DMS153 treated with DMSO at 0.1 percent for 48 hours (cell line): ENCODE data around the gene KYNU.
"Not testable (repeated sequence)": the region's sequence is repeated elsewhere in the genome, so short reads cannot be mapped to it uniquely, and the experiment has no call there.

Experiments used
- DNase-seq: peaks from one replicate; lab custom pipeline; 2025; ENCODE audit not compliant: unreplicated experiment; lab: John Stamatoyannopoulos, UW

The KYNU gene

GRCh38 chr2:142997231-142997630 is 119.8 kb downstream of the KYNU start:
- no peak for DNase-seq

- no peak for DNase-seq
These were observed 123.1 kb downstream of the KYNU start for GRCh38 chr2:143000599-143000998.

GRCh38 chr2:143001501-143001900 is 124.0 kb downstream of the KYNU start:
- DNase-seq, result no peak

GRCh38 chr2:143015656-143016055 is 138.2 kb downstream of the KYNU start:
- DNase-seq, result no peak

- DNase-seq, result no peak
These were observed 149.1 kb downstream of the KYNU start for GRCh38 chr2:143026411-143027054.

- DNase-seq, result no peak
These were observed 151.7 kb downstream of the KYNU start for GRCh38 chr2:143029141-143029540.

- no peak for DNase-seq
These were observed 152.7 kb downstream of the KYNU start for GRCh38 chr2:143030127-143030526.

- peak; percentile 86 for DNase-seq
These were observed 157.0 kb downstream of the KYNU start for GRCh38 chr2:143034292-143035074.

- DNase-seq, result no peak
These were observed 174.0 kb downstream of the KYNU start for GRCh38 chr2:143051465-143051864.

- not testable (repeated sequence) for DNase-seq
These were observed 176.0 kb downstream of the KYNU start for GRCh38 chr2:143053437-143053836.

- no peak for DNase-seq
These were observed 179.1 kb downstream of the KYNU start for GRCh38 chr2:143056550-143056949.

- DNase-seq, result no peak
These were observed 181.4 kb downstream of the KYNU start for GRCh38 chr2:143058851-143059250.

GRCh38 chr2:143063612-143064200 is 186.2 kb downstream of the KYNU start:
- no peak for DNase-seq

GRCh38 chr2:143068094-143068493 is 190.6 kb downstream of the KYNU start:
- DNase-seq, result no peak

GRCh38 chr2:143068509-143068908 is 191.0 kb downstream of the KYNU start:
- no peak for DNase-seq

GRCh38 chr2:143070704-143071103 is 193.2 kb downstream of the KYNU start:
- no peak for DNase-seq

GRCh38 chr2:143071185-143071876 is 193.9 kb downstream of the KYNU start:
- DNase-seq, result no peak

- DNase-seq, result not testable (repeated sequence)
These were observed 197.4 kb downstream of the KYNU start for GRCh38 chr2:143074913-143075312.

GRCh38 chr2:143075711-143076110 is 198.2 kb downstream of the KYNU start:
- DNase-seq, result no peak

GRCh38 chr2:143078104-143078503 is 200.6 kb downstream of the KYNU start:
- no peak for DNase-seq

GRCh38 chr2:143081616-143082015 is 204.2 kb downstream of the KYNU start:
- DNase-seq, result no peak

GRCh38 chr2:143083636-143084035 is 206.2 kb downstream of the KYNU start:
- DNase-seq, result no peak
